HG02943 (cell line): Measurements from ENCODE around the gene ZBTB38.

Source experiments
- ATAC-seq: cut with Tn5 transposase; IDR thresholded peaks from one replicate; pipeline ENCODE4 v1.9.1; 2021; ENCODE audit warnings: mild to moderate bottlenecking, low read depth, moderate library complexity; ENCODE audit not compliant: unreplicated experiment

The ZBTB38 gene

DNA sequence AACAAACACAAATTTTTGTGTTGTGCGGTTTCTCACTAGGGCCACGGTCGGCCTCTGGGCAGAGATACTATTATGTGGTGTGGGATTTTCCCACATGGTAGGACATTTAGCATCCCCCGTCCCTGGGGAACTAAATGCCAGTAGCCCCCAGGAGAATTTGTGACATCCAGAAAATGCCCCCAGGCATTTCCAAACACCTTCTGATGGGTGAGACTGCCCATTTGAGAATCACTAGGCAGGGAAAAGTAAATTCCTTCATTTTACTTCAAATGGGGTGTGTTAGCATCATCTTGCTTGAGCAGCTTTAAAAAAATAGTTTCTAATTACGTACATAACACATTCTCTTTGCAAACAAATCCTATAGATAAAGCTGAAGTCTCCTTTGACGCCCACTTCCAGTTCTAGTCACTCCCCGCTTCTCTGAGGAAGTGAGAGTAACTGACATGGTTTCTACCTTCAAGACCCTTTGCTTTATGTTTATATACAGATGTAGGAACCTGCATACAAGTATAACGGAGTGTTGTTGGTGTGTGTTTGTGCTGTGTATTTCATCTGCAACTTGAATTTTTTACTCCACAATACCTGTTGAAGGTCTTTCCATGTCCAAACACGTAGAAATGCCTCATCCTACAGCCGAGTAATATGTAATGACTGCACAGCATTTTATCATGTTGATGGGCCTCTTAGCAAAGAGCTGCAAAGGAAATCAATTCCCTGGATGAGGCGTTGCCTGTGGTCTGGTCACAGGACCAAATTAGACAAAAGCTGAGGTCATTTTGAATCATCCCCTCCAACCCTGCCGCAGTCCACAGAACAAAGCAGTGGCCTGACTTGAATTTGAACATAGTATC, 31.4 kb upstream of the ZBTB38 start:
- peak; percentile 94 for ATAC-seq

DNA sequence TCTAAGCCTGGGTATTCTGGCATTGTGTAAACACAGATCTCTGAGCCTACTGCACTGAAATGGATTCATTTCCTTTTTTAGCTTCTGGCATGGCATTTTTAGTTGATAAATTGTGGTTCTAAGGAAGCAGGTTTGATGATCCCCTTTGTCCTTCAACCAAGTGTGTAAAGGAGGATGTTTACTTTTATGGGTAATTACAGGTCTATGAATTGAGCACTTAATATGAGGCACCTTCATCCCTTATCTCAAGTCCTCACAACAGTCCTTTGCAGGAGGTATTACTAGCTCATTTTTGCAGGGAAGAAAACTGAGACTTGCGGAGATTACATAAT, 30.8 kb upstream of the ZBTB38 start:
- no peak for ATAC-seq

DNA sequence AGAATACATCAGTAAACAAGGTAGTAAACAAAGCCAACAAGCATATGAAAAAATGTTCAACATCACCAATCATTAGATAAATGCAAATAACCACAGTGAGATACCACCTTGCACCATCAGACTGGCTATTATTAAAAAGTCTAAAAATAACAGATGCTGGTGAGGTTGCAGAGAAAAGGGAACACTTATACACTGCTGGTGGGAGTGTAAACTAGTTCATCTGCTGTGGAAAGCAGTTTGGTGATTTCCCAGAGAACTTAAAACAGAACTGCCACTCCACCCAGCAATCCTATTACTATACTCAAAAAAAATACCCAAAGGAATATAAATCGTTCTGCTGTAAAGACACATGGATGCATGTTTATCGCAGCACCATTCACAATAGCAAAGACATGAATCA, 30.3 kb upstream of the ZBTB38 start:
- no peak for ATAC-seq

DNA sequence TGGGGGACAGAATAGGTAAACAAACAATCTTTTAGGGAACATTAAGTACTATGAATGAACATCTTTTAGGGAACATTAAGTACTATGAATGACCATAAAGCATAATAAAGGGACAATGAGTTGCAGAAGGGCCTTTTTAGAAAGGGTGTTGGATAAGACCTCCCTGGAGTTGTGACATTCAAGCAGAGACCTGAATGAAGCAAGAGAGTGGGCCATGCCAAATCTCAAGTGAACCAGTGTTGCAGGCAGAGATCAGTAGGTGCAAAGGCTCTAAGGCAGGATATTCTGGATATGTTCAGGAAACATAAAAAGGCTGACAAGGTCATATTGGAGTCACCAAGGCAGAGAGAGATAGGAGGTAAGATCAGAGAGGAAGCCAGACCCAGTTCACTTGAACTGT, 29.4 kb upstream of the ZBTB38 start:
- no peak for ATAC-seq

DNA sequence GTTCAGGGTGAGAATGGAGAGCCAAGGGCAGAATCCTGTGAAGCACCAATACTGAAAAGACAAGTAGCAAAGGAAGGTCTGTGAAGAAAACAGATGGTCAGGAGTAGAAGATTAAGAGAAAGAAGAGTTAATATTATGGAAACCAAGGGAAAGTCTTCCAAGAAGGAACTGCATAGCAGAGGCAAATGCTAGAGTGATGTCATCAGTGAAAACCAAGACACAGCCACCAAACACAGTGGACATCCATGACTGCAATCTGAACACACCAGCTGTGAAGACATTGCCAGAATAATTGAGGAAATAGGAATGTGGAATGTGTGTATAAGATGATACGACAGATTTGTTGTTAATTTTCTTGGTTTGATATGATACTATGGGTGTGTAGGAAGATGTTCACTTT, 26.8 kb upstream of the ZBTB38 start:
- ATAC-seq: no peak

DNA sequence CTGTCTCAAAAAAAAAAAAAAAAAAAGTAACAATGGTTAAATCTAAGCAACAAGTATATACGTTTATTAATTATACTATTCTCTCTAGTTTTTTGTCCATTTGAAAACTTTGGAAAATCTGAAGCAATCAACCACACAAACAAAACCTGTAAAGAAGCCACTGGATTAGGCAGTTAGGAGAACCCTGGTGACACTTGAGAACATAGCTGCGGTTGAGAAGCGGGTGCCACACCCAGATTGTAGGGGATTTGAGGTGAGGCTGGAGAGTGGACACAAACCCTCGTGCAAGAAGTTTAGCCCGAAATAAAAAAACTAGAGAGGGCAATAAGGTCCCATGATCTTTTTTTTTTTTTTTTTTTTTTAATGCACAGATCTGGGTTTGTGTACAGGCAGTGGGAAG, 25.9 kb upstream of the ZBTB38 start:
- ATAC-seq: no peak

DNA sequence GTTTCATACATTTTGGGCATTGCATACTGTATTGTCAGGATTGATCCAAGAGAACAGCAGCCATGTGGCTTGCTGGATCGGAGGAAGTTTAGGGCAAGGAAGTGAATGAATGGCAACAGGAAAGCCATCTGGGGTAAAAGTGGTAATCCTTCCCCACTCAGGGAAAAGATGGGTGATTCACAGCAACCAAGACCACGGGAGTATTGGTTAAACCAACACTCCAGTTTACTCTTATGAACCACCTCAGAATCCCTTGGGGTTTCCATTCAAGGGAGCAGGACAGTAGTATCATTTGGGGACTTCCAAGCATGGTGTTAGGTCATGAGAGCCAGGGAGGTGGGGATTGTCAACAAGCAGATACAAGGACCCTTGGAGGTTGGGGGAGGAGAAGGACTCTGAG, 25.2 kb upstream of the ZBTB38 start:
- ATAC-seq: no peak

DNA sequence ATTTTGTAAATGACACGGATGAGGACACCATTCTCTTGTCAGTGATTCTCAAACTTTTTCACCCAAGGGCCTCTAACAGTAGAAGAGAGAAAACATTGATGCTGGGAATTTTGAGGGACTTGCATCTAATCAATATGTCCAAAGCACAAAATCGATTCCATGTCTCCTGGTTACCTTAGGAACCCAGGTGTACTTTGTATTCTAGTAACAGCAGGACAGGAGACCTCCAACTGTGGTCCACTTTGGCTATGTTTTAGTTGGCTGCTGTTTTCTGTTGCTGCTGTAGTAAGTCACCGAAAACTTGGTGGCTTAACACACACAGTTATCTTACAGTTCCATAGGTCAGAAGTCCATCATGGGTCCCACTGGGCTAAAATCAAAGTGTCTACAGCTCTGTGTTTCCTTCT, 24.4 kb upstream of the ZBTB38 start:
- no peak for ATAC-seq

DNA sequence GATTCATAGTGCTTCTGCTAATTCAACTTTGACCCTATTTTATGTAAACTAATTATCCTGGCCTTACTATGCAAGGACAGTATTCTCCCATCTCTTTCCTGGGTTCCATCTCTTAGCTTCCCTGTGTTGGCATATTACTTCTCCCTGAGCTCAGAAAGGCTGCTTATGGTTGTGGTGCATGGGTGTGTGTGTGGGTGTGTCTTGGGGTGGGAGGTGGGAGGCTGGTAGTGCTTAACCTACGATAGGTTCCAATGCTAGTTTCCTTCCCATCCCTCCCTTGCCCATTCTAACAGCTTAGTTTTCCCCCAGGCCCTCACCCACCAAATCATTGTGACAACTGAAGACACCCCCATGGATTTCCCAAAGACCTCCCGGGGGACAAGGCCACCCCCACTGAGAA, 22.8 kb upstream of the ZBTB38 start:
- no peak for ATAC-seq

DNA sequence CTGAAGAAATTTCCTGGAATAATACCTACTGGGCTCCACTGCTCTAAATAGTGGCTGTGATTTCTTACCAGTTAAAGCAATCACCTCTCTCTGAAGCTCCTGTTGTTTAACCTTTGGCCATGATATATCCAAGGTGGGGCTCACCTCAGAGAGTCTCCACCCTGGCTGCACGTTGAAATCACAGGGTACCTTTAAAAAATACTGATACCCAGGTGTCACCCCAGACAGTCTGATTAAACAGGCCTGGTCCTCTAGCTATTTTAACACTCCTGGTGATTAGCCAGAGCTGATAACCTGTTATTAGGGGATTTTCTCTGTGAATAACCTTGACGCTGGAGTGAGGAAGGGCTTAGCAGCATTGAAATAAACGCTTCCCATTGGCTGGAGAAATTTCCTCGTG, 22.3 kb upstream of the ZBTB38 start:
- no peak for ATAC-seq

DNA sequence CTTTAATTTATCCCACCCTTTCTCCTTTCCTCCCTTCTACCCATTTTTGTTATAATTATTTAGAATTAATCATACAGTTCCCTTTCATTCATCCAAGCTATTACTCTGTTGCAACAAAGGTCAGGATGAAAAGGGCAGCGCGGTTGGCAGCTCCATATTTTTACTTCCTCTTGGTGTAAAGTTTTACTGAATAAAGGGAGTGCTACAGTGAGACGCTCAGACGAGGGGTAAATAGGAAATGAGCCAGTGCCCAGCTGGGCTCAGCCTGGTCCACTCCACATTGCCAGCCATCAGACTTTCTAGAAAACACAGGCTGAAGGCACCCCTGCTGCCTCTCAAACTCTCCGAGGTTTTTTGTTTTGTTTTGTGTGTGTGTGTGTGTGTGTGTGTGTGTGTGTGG, 21.9 kb upstream of the ZBTB38 start:
- ATAC-seq: no peak

DNA sequence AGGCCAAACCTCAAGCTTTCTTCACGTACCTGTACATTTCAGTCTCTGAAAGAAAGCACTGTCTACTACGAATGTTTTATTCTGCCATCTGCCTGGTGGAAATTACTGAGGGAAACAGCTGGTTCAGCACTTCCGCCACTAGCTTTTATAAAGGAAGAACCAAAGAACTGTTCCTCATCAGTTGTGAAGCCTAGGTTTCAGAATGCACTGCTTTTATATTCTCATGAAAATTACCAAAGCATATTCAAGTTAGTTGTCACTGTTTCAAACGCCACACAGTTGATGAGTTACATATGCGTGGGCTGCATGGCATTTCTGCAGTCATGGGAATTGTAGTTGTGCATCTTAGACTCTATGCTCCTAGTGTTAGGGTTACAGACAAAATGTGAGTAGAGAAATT, 21.5 kb upstream of the ZBTB38 start:
- no peak for ATAC-seq

DNA sequence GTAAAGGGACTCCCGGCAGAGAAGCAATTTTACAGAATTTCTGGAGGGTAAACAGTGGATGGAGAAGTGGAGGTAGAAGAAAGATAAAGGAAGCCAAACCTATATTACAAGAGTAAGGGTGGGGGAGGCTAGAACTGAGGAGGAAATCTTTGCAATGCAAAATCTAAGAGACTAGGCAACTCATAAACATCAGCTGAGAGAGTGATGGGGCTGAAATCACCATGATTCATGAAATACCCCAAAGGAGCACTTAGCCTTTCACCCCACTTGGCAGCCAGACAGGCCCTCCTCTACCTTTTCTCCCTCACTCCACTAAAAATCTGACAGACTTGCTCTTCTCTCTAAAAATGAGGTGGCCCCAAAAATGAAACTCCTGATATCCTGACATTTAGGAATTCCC, 19.5 kb upstream of the ZBTB38 start:
- no peak for ATAC-seq

DNA sequence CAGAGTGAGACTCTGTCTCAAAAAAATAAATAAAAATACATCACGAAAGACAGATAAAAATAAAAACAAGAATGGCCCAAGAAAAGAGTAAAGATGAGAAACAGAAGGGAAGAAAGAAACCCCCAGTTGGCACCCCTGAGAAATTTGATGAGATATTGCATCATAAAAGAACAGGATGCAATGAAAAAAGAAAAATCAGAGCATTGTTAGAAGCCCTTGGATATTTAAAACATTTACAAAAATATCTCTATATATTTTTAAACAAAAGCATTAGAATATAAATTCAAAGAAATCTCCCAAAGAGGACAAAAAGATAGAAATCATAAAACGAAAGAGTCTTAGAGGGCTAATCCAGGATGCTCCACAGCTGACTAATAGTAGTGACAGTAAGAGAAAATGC, 18.6 kb upstream of the ZBTB38 start:
- ATAC-seq: no peak

DNA sequence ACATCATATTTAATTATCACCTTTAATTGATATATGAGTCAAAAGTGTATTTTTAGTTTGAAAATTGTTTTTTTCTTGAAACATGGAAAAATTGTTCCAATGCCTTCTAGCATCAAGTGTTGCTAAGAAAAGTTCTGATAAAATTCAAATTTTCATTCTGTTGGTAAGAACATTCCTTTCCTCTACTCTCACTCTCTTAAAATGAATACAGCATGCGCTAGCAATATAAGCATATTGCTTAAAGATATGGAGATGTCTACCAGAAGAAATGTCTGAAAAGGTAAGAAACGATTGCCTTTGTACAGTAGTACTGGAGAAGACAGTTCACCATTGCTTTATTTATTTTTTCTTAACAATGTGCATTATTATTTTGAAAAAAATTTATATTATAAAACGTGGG, 17.6 kb upstream of the ZBTB38 start:
- no peak for ATAC-seq

DNA sequence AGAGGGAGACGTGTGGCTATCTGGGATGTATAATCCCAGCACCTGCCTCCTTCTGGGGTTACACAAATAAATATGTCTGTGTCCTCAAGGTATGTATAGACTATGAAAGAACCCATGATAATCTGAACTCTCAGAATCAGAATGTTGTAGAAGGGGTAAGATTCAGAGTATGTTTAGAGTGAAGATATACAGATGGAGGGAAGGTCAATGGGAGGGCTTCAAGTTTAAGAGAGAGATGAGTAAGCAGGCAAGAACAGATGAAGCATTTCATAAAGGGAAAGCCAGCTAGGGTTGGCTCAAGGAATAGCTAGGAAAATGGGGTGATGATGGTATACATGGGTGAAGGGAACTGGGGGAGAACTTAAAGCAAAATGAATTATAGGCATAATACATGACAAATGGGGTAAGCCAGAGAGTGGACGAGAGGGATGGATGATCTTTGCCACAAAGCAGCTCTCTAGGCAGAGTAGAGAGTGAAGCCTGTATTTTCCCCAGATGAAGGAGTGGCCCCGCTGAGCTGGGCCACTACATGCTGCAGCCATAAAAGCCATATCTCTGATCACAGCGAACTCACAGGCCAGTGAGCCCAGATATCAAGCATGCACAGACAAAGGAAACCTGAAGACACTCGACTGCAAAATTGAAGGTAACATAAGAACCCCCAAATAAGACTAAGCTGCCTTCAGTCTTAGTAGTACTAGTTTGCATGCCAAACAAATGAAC, 15.9 kb upstream of the ZBTB38 start:
- ATAC-seq: no peak

DNA sequence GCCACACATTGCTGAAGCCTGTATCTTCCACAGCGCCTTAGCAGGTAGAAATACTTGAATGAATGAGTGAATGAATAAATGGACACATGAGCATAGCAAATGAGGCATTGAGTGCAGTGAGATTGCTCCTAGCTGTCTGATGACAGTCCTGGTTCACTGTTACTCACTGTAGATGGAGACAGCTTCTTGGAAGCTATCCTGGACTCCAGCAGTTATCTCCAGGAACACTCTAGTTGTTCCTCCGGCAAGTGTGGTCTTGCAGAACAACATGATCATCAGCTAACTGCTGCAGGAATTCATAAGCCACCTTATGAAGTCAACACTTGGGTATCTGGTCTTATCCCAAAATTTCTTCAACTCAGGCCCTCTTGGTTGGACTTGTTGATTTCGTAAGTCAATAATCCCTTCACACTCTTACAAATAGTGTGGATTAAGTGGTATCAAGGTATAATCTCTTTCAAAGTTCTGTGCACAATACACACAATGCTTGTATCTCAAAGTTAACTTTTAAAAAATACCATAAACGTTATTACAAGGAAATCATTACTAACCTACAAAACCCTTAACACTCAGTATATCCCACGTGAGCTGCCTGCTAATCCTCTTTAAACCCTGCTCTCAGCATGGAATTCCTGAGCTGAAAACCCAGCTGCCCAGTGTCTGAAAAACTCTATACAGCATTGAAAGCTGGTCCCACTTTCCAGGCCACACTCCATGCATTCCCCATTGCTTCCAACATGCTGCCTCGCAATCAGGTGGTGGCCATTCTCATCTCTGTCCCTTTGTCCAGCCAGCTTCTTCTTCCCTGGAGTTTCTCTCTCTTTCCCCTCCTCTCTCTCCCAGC, 14.4 kb upstream of the ZBTB38 start:
- no peak for ATAC-seq

DNA sequence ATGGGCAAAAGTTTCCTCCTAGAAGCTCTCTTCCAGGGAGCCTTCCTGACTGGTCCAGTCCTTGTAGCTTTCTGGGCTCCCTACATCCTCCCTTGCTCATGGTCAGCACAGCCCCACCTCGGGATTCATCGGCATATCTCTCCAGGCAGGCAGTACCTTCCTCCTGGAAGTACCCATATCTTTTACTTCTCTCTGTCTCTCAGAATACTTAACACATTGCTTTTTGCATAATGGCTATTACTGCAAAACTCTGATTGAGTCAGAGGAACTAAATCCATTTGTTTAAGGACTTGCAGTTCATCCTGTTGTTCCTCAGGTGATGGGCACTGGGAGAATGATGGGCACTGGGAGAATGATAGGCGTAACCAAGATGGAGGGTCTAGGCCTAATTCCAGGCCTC, 13.8 kb upstream of the ZBTB38 start:
- ATAC-seq: no peak

DNA sequence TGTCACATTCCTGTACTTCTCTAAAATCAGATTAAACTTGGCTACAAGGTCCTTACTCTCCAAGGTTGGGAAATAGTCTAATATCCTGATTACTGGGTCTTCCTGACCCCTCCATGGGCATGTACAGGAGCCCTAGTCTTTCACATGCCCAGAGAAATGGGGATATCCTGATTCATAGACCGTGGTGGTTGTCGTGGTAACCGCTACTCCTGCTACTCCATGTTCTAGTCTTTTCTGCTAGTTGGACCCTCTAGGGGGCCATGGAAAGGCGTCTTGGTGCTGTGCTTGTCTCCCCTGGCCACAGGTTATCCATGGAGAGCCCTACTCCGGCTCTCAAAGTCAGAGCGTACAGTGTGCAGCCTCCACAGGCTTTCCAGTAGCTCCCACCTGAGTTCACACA, 13.1 kb upstream of the ZBTB38 start:
- no peak for ATAC-seq

DNA sequence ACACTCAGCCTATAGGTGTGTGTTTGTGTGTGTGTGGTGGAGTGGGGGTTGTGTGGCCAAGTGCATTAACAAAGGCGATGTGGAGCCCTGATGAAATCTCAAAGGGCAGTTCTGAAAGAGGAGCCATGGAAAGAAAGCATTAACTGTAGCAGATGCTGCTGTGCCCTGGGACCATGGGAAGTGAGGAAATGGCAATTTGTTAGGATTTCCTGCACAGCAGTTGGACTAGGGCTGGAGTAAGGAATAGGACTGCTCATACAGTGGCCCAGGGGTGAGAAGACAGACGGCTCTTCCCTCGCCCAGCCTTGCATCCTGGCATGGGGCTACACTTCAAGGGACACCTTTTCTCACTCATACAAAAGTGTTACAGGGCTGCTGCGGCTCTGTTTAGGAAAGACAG, 12.3 kb upstream of the ZBTB38 start:
- ATAC-seq: no peak

DNA sequence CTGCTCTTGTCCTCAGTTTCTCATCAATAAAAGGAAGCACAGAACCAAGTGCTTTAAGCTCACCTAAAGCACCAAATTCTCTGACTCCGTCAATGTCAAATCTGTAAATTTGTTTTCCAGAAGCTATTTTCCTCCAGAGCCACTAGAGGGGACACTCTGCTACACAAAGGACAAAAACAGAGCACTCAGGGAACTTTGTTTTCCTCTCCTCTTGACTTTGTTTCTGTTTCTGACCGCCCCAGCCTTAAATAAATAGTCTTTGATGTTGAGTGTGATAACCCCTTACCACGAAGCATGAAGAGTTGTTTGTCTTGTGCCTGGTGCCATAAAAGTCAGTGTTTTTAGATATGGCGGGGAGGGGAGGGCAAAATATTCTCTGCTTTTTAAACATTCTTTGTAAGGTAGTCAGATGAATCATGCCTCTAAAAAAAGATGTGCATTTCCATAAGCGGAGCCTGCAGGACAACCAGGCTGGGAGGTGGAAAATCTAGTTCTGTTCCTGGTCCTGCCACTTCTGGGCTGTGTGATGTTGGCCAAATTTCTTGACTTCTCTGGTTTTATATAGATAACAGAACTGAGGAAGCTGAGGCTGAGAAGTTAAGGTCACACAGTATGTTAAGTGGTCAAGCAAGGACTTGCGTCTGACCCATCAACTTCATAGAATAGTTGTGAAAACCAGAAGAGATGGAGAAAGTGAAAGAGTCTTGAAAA, 7.3 kb upstream of the ZBTB38 start:
- ATAC-seq: peak; percentile 57
